HL-60/S4 (cell line): ENCODE measurements around the gene MARK2.

Experiments used
- in situ Hi-C: fragments of 300-500 bp; cut with MboI; formaldehyde crosslinking; loops from 2 replicates; pipeline ENCODE4 v1.14.3; 2022; ENCODE audit warnings: low sequenced_read_pairs

MARK2 gene

DNA sequence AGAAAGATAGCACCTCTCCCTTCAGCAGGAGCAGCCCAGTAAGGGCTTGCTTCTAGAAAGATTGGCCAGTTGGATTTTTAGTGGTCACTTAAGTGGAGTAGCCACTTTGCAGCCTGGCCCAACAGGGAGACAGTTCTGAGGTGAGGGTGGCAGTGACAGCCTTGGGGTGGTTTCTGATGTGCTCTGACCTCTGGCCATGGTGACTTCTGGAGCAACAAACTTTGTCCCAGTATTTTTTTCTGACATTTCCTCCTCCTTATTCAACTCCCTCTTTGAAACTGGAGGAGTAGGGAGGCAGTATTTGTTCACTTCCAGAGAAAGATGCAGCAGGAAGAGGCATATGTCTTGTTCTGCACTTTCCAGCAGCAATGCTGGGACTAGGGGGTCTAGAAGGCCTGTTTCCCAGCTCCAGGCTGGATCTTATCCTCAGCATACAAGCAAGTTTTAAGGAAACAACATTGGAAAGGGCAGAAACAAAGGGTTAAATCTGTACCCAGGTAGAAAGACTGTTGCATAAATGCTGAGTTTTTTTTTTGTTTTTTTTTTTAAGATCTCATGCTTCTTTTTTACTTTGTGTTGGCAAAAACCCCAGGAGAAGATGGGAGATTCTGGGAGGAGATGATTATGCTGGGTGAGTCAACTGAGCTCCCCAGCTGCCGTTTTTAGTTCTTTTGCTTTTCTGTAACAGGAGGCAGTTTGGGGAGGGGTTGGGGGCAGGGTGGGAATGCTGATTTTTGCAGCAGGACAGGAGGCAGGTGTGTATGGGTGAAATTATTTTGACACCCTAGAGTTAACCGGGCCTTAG, 40.9 kb downstream of the MARK2 start:
- in situ Hi-C loops = no loop called here

DNA sequence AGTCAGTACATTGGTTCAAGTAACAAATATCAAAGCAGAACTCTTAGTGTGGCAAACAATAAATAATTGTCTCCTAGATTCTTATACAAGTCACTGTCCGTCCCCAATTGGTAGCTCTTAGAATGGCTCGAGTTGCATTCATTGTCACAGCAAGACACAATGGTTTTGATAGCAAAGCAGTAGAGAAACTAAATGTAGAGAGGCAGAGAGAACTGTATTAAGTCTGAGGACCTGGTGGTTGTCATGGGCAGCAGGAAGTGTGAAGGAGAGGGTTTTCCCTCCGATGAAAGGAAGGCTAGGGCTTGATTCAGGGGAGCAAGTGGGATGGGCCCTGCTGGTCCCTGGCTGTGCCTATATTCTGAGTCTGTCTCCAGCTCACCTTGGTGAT, 41.5 kb downstream of the MARK2 start:
- in situ Hi-C loops = no loop called here

DNA sequence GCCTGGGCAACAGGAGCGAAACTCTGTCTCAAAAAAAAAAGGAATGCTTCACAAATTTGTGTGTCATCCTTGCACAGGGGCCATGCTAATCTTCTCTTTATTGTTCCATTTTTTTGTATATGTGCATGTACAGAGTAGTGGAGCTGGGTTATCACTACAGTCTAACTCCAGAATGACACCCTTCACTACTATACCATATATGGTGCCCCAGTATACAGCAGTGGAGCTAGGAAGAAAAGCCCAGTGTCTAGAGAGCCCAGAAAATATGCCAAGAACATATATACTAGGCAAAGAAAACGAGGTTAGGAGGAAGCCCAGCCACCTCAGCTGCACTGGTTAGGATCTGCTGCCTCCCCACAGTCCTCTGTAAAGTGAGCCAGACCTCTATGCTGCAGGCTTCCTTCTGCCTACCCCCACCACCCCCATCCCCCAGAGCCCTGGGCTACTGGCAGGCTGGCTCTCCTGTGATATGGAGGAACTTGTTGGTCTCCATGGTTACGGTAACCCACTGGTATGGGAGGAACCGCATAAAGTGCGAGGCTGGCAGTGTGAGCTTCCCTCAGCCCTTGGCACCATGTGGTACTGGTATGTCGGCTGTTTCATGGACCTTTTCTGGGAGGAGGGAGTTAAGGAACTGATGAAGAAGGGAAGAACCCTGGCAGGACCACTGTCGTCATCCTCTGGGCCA, 43.8 kb downstream of the MARK2 start:
- in situ Hi-C loops = no loop called here

DNA sequence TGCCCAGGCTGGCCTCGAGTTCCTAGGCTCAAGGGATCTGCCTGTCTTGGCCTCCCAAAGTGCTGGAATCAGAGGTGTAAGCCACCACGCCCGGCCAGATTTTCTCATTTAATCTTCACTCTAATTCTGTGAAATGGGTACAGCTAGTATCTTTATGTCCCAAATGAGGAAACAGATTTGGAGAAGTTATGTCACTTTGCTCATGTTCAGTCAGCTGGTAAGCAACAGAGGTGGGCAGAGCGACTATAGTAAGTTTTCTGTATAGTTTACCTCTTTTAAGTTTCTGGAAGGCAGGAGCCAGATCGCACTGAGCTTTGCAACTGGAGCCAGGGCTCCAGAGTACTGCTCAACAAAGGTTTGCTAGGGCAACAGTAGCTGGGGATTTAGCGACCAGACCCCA, 44.9 kb downstream of the MARK2 start:
- in situ Hi-C loops = no loop called here

DNA sequence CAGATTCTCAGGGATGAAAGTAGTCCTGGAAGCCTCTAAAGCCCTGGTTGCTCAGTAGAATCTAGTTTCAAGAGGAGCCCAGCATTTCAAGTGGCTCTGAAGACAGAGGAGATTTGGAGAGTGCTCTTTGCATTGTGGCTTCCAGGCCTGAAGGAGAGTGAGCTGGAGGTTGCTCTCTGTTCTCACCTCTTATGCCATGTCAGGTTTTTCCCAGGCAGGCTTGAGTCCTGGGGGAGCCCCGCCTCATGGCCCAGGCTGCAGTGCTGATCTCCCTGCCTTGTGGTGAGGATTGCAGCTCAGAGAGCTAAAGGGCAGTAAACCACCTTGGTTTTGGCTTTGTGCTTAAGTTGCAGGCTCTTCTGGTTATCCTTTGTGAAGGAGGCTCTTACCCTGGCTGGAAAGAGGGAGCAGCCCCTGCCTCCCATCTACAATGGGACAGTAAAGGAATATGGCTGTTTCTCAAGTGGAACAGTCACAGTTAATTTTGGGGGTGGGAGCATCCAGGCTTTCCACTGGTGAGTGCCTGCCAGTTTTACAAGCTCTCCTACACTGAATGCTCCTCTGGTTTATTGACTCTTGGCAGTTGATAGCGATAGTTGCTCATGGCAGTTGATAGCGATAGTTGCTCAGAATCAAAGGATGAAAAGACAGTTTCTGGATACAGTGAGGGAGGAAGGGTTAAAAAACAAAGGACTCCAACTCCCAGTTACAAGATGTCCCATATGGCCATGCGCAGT, 45.5 kb downstream of the MARK2 start:
- in situ Hi-C loops = no loop called here

DNA sequence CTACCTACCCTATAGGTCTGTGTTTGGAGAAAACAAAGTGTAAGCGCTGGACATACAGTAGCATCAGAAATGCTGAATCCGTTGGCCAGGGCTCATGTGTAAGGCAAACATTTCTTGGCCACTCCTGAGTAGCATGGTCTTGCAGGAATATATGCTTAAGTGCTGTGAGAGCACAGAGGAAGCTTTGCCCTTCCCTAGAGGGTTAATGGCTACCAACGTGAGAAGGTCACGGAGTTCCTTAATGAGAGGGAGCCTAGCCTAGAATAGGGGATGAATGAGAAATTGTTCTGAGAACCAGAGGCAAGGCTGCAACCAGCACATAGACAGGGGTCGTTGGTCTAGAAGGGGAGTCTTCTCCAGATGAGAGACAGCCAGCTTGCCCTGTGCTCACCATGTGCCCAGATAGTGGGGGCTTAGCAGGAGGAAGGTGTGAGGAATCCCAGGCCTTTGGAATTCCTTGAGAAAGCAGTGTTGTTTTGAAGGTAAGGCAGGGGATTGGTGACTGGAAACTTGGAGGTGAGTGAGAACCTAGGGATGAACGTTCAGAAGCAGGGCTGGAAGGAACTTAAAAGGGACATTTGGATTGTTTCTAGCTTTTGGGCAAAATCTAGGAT, 48.6 kb downstream of the MARK2 start:
- in situ Hi-C loops = no loop called here

DNA sequence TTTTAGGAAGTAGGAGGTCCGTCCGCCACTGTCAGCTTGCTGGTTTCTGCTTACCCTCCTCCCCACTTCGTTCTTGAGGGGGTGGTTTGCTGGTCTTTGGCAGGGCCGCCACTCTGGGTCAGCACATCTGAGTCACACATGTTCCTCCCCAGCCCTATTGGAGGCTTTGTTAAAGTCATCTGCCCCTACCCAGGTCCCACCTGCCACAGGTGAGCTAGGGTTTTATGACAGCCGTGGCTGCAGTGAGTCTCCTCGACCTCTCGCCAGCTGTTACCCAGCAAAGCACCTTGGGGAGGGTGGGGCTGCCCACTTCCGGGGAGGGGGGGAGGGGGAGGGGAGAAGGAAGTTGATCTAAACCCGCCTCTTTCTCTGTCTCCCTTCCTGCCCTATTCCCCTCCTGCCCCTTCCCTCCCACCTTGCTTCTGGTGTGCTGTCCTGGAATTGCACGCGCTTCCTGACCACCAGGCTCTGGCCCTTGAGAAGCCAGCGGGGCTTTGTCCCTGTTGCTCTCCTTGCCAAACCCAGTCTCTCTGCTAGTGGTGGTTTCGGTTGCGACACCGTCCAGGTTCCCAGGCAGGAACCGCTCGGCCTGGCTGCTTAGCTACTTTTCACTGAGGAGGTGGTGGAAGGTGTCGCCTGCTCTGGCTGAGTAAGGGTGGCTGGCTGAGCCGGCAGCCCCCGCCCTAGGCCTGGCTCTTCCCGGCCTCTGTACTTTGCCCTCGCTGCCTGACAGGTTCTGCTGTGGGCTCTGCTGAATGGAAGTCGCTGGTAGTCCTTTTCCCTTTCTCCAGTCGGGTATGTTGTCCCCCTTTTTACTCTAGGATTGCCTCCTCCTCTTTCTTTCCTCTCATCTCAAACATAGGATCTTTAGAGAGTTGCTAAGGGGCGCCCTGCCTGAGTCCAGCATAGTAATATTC, 49.5 kb downstream of the MARK2 start:
- in situ Hi-C loops = no loop called here

DNA sequence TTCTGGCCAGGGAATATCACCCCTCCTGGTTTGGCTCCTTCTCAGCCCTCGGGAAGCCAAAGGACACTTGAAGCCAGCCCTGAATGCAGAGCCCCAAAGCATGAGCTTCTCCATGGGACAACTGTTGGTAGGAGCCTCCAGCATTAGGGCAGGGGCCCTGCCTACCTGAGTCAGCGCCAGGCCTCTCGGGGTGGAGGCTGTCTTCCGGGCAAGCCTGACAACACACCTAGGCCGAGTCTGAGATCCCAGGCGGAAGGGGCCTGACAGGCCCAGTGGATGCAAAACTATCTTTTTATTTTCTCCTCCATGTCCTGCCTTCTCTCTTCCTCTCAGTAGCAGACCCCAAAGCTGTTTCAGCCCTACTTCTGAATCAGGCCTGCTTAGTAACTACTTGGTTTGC, 50.4 kb downstream of the MARK2 start:
- in situ Hi-C loops = no loop called here

DNA sequence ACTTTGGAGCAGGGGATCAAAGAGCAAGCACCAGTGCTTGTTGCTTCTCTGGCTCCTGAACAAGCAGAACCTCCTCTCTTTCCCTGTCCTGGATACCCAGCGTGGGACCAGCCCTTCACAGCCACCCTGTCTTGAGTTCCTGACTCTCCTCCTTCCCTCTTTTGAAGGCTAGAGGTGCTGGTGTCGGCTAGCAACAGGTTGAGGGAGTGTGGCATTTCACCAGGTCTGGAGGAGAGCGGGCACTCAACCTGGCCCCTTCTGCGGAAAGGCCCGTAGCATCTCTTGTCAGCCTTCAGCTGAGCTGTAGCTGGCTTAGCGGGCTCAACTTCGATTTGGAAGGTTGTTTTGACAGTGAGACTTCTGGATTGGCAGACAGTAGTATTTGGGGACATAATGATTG, 51.5 kb downstream of the MARK2 start:
- in situ Hi-C loops = no loop called here

DNA sequence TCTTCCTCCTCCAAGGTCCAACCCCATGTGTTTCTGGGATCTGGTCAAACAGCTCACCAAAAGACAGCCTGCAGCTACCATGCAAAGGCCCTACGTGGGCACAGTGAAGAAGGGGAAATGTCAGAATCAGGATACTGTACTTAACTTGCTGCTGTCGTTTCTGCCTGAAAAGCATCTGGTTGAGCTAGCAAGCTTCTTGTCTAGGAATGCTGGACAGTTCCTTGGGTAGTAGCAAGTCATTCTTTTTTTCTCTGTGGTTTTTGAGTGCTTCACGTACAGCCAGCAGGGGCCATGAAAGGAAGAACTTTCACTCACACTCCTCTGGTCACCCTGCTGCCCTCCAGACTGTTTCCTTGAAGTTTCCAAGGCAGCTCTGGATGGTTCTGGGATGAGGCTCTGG, 53.3 kb downstream of the MARK2 start:
- in situ Hi-C loops = no loop called here

DNA sequence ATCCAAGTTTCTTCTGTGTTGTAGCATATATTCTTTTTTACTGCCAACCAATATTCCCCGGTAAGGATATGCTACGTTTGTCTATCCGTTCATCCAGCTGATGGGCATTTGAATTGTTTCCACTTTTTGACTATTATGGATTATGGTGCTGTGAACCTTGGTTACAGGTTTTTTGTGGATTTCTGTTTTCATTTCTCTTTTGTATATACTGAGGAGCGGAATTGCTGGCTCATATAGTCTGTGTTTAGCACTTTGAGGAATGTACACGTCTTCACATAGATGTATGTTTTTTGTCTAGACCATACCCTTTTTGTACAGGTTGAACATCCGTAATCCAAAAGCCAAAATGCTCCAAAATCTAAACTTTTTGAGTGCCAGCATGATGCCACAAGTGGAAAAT, 54.4 kb downstream of the MARK2 start:
- in situ Hi-C loops = no loop called here

DNA sequence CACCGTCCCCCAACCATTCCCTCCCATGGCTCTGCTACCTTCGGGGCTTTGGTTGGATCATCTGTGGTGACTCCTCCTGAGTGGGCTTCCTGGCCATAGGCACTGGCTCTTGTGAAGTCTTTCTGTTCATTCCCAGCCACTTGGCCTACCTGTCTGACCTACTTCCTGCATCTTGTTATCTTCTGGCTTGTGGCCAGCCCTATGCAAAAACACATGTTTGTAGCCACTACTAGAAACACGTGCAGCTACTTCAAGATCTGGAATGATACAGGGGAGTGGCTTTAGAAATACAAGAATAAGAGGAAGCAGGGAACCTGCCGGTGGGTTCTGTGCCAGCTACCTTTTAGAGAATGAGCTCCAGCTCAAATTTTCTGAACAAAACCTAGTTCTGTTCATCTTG, 57.2 kb downstream of the MARK2 start:
- in situ Hi-C loops = no loop called here

DNA sequence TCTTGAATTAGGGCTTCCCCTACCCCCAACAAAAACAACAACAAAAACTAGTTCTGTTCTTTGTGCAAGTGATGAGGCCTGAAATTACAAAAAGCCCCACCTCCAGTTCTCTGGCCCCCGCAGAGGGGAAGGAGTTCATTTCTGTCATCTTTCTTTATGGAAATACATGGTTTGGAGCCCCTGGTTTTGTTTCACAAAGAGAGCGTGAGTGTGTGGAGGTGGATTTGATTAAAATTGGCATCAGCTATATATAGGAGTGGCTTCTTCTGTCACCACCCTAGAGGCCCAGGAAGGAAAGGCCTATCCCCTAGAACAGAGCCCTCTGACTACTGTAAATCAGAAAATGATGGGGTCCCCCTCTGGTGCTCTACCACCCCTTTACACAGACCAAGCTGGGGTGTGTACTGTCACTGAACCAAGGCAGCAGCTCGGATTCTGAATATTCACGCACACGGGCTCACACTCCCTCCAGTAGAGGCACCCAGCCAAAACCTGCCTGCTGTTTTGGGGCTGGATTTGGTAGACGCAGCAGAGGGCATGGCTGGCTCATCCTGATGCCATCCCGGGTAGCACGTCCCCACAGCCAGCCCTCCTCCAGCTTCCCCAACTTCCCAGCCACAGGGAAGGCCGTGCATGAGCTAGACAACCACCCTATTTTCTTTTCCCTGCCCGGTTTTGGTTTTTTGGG, 58.7 kb downstream of the MARK2 start:
- in situ Hi-C loops = no loop called here

DNA sequence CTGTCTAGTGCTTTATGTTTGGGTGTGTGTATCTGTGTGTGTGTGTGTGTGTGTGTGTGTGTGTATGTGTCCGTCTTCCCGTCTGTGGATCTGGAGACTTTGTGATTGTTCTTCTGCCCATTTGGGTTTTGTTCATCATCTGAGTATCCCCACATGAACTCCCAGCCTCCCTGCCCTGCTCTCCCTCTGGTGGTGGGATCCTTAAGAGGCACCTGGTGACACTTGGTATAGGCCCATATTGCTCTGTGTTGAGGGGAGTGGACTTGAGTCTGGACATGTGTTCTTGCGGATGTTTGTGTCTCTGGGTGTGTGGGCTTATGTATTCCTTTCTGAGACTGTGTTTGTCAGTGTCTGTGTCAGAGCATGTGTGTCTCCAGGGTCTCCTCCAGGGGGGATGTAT, 62.8 kb downstream of the MARK2 start:
- in situ Hi-C loops = loop anchor here (10.0 kb wide), 1 partner anchor 67 kb away; the partner anchor contains the start of gene MARK2

DNA sequence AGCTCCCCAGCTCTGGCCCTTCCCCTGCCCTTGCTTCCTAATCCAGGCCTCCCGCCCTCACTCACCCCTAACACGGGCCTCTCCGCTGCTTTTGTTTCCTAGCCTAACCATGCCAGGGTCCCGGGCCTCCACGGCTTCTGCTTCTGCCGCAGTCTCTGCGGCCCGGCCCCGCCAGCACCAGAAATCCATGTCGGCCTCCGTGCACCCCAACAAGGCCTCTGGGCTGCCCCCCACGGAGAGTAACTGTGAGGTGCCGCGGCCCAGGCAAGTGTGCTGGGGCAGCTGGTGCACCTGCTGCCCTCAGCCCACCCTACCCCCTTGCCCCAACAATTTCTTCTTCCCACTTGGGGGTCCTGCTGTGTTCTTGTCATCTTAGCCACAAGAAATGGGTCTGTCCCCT, 65.0 kb downstream of the MARK2 start:
- in situ Hi-C loops = loop anchor here (10.0 kb wide), 1 partner anchor 69 kb away; the partner anchor contains the start of gene MARK2

DNA sequence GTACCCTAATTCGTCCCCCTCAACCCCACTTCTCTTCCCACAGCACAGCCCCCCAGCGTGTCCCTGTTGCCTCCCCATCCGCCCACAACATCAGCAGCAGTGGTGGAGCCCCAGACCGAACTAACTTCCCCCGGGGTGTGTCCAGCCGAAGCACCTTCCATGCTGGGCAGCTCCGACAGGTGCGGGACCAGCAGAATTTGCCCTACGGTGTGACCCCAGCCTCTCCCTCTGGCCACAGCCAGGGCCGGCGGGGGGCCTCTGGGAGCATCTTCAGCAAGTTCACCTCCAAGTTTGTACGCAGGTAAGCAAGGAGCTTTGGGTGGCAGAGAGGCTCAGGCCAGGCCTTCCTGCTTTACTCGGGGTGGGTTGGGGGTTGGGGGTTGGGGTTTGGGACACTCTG, 65.8 kb downstream of the MARK2 start:
- in situ Hi-C loops = loop anchor here (10.0 kb wide), 1 partner anchor 70 kb away; the partner anchor contains the start of gene MARK2

DNA sequence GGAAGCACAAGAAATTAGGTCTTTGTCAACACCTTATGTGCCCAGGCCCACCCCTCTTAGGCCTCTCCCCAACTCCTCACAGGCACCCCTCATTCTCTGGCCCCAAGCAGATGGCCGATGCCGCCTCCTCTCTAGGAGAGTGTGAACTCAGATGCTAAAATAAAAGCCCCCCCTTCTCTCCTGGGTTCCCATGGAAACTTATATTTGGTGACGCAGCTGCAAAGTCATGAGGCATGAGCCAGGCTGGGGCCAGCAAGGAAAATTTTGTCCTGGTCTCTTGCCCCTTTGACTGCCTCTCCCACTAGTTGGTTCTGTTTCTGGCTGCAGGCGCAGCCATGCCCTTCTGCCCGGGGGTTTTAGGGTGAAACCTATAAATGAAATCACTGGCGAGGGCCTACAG, 66.3 kb downstream of the MARK2 start:
- in situ Hi-C loops = loop anchor here (10.0 kb wide), 1 partner anchor 70 kb away; the partner anchor contains the start of gene MARK2

DNA sequence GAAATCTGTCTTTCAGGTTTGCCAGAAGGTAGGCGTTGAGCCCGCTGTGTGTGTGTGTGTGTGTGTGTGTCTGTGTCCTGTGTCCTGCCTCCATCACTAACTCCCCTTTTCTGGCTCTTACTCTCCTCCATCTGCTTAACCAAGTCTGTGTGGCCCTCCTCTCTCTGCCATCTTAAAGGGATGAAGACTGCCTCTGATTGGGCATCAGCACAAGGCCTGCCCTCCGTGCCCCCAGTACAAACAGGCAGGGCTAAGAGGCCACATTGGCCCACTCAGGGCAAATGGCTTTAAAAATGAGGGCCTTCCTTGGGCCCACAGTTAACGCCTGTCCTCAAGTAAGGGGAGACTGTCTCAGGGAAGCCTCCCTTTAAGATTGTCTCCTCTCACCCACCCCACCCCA, 67.2 kb downstream of the MARK2 start:
- in situ Hi-C loops = loop anchor here (10.0 kb wide), 1 partner anchor 71 kb away; the partner anchor contains the start of gene MARK2

DNA sequence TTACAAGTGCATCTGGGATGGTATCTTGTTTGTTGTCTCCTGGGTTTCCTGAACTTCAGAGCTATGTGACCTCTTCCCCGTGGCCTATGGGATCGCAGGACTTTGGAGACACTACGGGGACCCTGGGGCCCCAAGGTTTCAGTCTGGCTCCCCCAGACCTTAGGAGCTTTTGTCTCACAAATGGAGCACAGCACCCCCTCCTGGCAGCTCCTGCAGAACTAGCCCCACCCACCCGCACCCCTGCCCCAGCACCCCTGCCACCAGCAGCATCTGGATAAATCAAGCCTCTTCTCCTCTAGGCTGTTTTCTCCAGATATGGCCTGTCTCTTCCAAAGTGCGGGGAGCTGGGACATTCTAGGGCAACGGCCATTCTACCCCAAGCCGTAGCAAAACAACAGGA, 67.7 kb downstream of the MARK2 start:
- in situ Hi-C loops = loop anchor here (10.0 kb wide), 1 partner anchor 72 kb away; the partner anchor contains the start of gene MARK2
